CD4-positive, alpha-beta memory T cell (primary cell): ENCODE data around the gene ELOVL3. TPM values are rescaled to one million over a fixed set of nuclear protein-coding genes. Genes with fewer than 3 reads are reported as not detected.
"Not testable (repeated sequence)": the region's sequence is repeated elsewhere in the genome, so short reads cannot be mapped to it uniquely, and the experiment has no call there.

ENCODE experiments used
- CTCF ChIA-PET: fragments of 350-600 bp; sonication (Branson Sonifier 250); formaldehyde crosslinking; loops from one replicate; lab custom pipeline; 2021; ENCODE audit warnings: inconsistent platforms; ENCODE audit not compliant: partially characterized antibody; lab: Charles Lee
- POLR2A ChIA-PET: fragments of 350-600 bp; sonication (Branson Sonifier 250); formaldehyde crosslinking; loops from one replicate; lab custom pipeline; 2021; ENCODE audit not compliant: partially characterized antibody; lab: Charles Lee
- DNase-seq, 5 donors: peaks; one replicate each; pipeline versions ENCODE4 v3.0.0 to v3.0.0-alpha.2; 2020 to 2022; ENCODE audit warnings: mixed read lengths in 1 of 5
- H3K27ac ChIP-seq: one replicate; pipeline ENCODE4 v1.7.0; 2013; ENCODE audit warnings: low read depth, low read length
- H3K27me3 ChIP-seq: 2 replicates; pipeline ENCODE4 v1.7.0; 2013; ENCODE audit warnings: mild to moderate bottlenecking, low read length, moderate library complexity; ENCODE audit not compliant: insufficient read depth
- H3K36me3 ChIP-seq: 2 replicates; pipeline ENCODE4 v1.7.0; 2013; ENCODE audit warnings: mild to moderate bottlenecking, low read length, moderate library complexity; ENCODE audit not compliant: insufficient read depth
- H3K4me1 ChIP-seq: 2 replicates; pipeline ENCODE4 v1.7.0; 2013; ENCODE audit warnings: mild to moderate bottlenecking, low read length, moderate library complexity; ENCODE audit not compliant: insufficient read depth
- H3K4me3 ChIP-seq, 2 donors: one replicate each; pipeline ENCODE4 v1.7.0; 2013; ENCODE audit warnings: low read length in 2 of 2, mild to moderate bottlenecking in 1 of 2
- H3K9me3 ChIP-seq, 2 donors: one replicate each; pipeline ENCODE4 v1.7.0; 2013; ENCODE audit warnings: low read length in 2 of 2, control low read depth in 1 of 2; ENCODE audit not compliant: control insufficient read depth in 1 of 2
- H3K27ac Mint-ChIP-seq, 7 donors: one replicate each; pipeline ENCODE4 v1.8.0; 2020 to 2021; ENCODE audit warnings: mixed read lengths in 7 of 7, mild to moderate bottlenecking in 6 of 7, inconsistent platforms in 3 of 7, moderate library complexity in 3 of 7
- H3K27me3 Mint-ChIP-seq, 2 donors: one replicate each; pipeline ENCODE4 v1.8.0; 2020 to 2021; ENCODE audit warnings: mixed read lengths in 2 of 2
- H3K36me3 Mint-ChIP-seq, 2 donors: one replicate each; pipeline ENCODE4 v1.8.0; 2020 to 2021; ENCODE audit warnings: mixed read lengths in 2 of 2, inconsistent platforms in 1 of 2, mild to moderate bottlenecking in 1 of 2
- H3K4me1 Mint-ChIP-seq, 4 donors: one replicate each; pipeline ENCODE4 v1.8.0; 2020 to 2021; ENCODE audit warnings: mixed read lengths in 4 of 4, mild to moderate bottlenecking in 1 of 4
- H3K4me3 Mint-ChIP-seq, 8 donors: one replicate each; pipeline ENCODE4 v1.8.0; 2020 to 2021; ENCODE audit warnings: mixed read lengths in 8 of 8, mild to moderate bottlenecking in 7 of 8, moderate library complexity in 6 of 8, inconsistent platforms in 3 of 8
- H3K9me3 Mint-ChIP-seq, 8 donors: one replicate each; pipeline ENCODE4 v1.8.0; 2020 to 2021; ENCODE audit warnings: mixed read lengths in 8 of 8, mild to moderate bottlenecking in 5 of 8, inconsistent platforms in 3 of 8, moderate library complexity in 1 of 8
- intact Hi-C: fragments of 100-400 bp; cut with micrococcal nuclease; formaldehyde crosslinking; loops from one replicate; pipeline ENCODE4 v1.15.1; 2023
- polyA plus RNA-seq, 2 donors: library from polyadenylated mRNA; unstranded; fragments of 300-500 nt; fragmentation: Illumina TruSeq; gene quantifications; one replicate each; pipeline ENCODE4 v1.2.3, GENCODE V29; 2021
- total RNA-seq, 2 experiments: library from RNA; stranded (reverse); gene quantifications; one replicate each; pipeline ENCODE4 v1.2.3, GENCODE V29; 2021

The ELOVL3 gene
- total and polyA plus RNA-seq, 4 experiments from 2014 or later: not detected

GRCh38 chr10:102246261-102246660 is 20.2 kb downstream of the ELOVL3 start:
- Mint-ChIP-seq H3K9me3 (no peaks in the 10 kb centered on the region), H3K36me3 (peaks cover 7 to 13% of the 10 kb centered on the region in 2 donors), H3K4me1 (peaks cover 35 to 59% (median 50%) of the 10 kb centered on the region in 4 donors), H3K27ac (peak overlapping the region; percentile 73 to 98 (median 97)), H3K4me3 (peak overlapping the region; percentile 84 to 99 (median 98)), H3K27me3 (peaks cover 3 to 13% of the 10 kb centered on the region in 2 donors)
- no peak for DNase-seq
- Histone ChIP-seq H3K36me3 (peaks cover 7% of the 10 kb centered on the region), H3K4me3 (peak overlapping the region; percentile 51 to 94), H3K27ac (peak overlapping the region; percentile 96), H3K9me3 (no peaks in the 10 kb centered on the region), H3K4me1 (peaks cover 56% of the 10 kb centered on the region), H3K27me3 (peaks cover 1% of the 10 kb centered on the region)
- intact Hi-C loops: no loop called here
- POLR2A ChIA-PET: interaction anchor here (1.4 to 2.4 kb wide), 5 partner anchors 16 to 1214 kb away, joined by 3 to 14 read pairs (median 6); partner anchors contain the start of gene ELOVL3
- CTCF ChIA-PET: interaction anchor here (1.2 to 3.6 kb wide), 5 partner anchors 9 to 105 kb away, joined by 3 to 31 read pairs (median 3); no protein-coding TSS in a partner anchor

DNA sequence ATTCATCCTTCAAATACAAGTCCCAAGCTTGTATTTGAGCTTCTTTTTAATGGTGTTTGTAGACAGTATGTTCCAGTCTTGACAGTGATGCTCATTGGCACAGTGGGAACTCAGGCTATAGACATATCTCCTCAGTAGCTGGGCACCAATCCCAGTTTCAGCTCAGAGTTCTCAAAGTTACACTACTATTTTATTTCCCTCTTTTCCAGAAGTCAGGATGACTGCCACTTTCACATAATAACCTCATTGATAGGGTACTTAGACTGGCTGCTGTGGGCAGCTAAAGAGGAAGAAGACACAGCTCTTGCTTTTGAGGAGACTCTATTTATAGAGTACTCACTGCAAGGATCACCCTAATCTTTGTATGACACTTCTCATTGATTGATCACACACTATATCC is 21.6 kb downstream of the ELOVL3 start:
- POLR2A ChIA-PET: interaction anchor here (0.8 to 4.1 kb wide), 2 partner anchors 9 to 17 kb away, joined by 3 to 22 read pairs; no protein-coding TSS in a partner anchor
- peak overlapping the region in 3 of 7 donors; percentile 5 to 45 (median 19) for H3K27ac Mint-ChIP-seq

GRCh38 chr10:102252508-102252907 is 26.4 kb downstream of the ELOVL3 start:
- H3K4me3 Mint-ChIP-seq, intact Hi-C loops, H3K9me3 ChIP-seq, H3K9me3 Mint-ChIP-seq, H3K27me3 Mint-ChIP-seq, H3K4me3 ChIP-seq, H3K27ac ChIP-seq, H3K36me3 ChIP-seq, H3K27me3 ChIP-seq, POLR2A ChIA-PET, DNase-seq: not testable (repeated sequence)
- CTCF ChIA-PET: interaction anchor here (0.8 to 3.1 kb wide), 4 partner anchors 22 to 329 kb away, joined by 3 to 22 read pairs (median 6); no protein-coding TSS in a partner anchor
- peaks cover 26% of the 10 kb centered on the region for H3K4me1 ChIP-seq
- Mint-ChIP-seq H3K4me1 (peaks cover 19 to 42% (median 26%) of the 10 kb centered on the region in 4 donors), H3K36me3 (peaks cover 10 to 18% of the 10 kb centered on the region in 2 donors), H3K27ac (peak overlapping the region in 1 of 7 donors; percentile 53)

More for the DNA sequence above, 21.6 kb downstream of the ELOVL3 start:
- Histone ChIP-seq H3K9me3 (no peaks in the 10 kb centered on the region), H3K27me3 (no peaks in the 10 kb centered on the region), H3K4me1 (peaks cover 45% of the 10 kb centered on the region), H3K4me3 (no peak overlapping the region), H3K36me3 (peaks cover 7% of the 10 kb centered on the region), H3K27ac (no peak overlapping the region)
- Mint-ChIP-seq H3K4me3 (peak overlapping the region; percentile 46 to 99 (median 72)), H3K36me3 (peaks cover 7 to 13% of the 10 kb centered on the region in 2 donors), H3K27me3 (peaks cover 0 to 6% of the 10 kb centered on the region in 2 donors), H3K4me1 (peaks cover 26 to 50% (median 44%) of the 10 kb centered on the region in 4 donors), H3K9me3 (no peaks in the 10 kb centered on the region)
- no peak for DNase-seq
- intact Hi-C loops: no loop called here
- CTCF ChIA-PET: interaction anchor here (1.0 to 3.8 kb wide), 7 partner anchors 10 to 336 kb away, joined by 3 to 46 read pairs (median 4); no protein-coding TSS in a partner anchor

- Histone ChIP-seq H3K9me3 (no peaks in the 10 kb centered on the region), H3K36me3 (peaks cover 8% of the 10 kb centered on the region), H3K27ac (no peak overlapping the region), H3K4me1 (peaks cover 9% of the 10 kb centered on the region), H3K4me3 (no peak overlapping the region), H3K27me3 (no peaks in the 10 kb centered on the region)
- no peaks in the 10 kb centered on the region for H3K9me3 Mint-ChIP-seq
- intact Hi-C loops: no loop called here
- H3K27me3 Mint-ChIP-seq: no peaks in the 10 kb centered on the region
- no peak overlapping the region for H3K4me3 Mint-ChIP-seq
- H3K4me1 Mint-ChIP-seq: peaks cover 12 to 24% (median 13%) of the 10 kb centered on the region in 4 donors
- H3K27ac Mint-ChIP-seq: no peak overlapping the region
- H3K36me3 Mint-ChIP-seq: peaks cover 9 to 21% of the 10 kb centered on the region in 2 donors
- DNase-seq: no peak
- CTCF ChIA-PET: interaction anchor here (2.6 to 3.1 kb wide), 2 partner anchors 24 to 97 kb away, joined by 10 to 22 read pairs; no protein-coding TSS in a partner anchor
- POLR2A ChIA-PET: interaction anchor here (1.0 kb wide), 1 partner anchor 9 kb away, joined by 3 read pairs; the partner anchor contains the start of gene GBF1
Observed at GRCh38 chr10:102254426-102254825, 28.3 kb downstream of the ELOVL3 start.

DNA sequence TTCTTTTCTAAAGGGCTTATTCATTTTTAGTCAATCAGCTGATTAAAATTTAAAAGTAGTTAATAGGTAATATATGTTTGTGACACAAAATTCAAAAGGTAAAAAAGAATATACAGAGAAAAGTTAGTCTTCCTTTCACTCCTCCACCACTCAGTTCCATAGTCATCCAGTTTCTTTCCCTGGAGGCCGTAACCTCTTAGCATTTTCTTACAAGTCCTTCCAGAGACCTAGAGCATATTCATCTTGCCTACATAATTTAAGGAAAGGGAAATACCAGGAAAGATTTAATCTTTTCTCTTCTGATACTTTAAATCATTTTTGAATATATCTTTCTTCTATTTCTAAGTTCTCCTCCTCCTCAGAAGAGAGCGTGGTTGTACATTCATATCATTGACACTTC is 29.3 kb downstream of the ELOVL3 start:
- H3K9me3 ChIP-seq: no peaks in the 10 kb centered on the region
- peaks cover 4% of the 10 kb centered on the region for H3K4me1 ChIP-seq
- Mint-ChIP-seq H3K4me3 (no peak overlapping the region), H3K27ac (peak overlapping the region in 1 of 7 donors; percentile 69), H3K9me3 (no peaks in the 10 kb centered on the region), H3K27me3 (no peaks in the 10 kb centered on the region), H3K4me1 (peaks cover 12 to 24% (median 13%) of the 10 kb centered on the region in 4 donors), H3K36me3 (peaks cover 15 to 27% of the 10 kb centered on the region in 2 donors)
- POLR2A ChIA-PET: interaction anchor here (1.0 kb wide), 1 partner anchor 10 kb away, joined by 3 read pairs; the partner anchor contains the start of gene GBF1
- DNase-seq: no peak
- peaks cover 15% of the 10 kb centered on the region for H3K36me3 ChIP-seq
- no peaks in the 10 kb centered on the region for H3K27me3 ChIP-seq
- no peak overlapping the region for H3K4me3 ChIP-seq
- intact Hi-C loops: no loop called here
- H3K27ac ChIP-seq: no peak overlapping the region
- CTCF ChIA-PET: interaction anchor here (1.0 to 2.6 kb wide), 2 partner anchors 24 to 96 kb away, joined by 3 to 10 read pairs; no protein-coding TSS in a partner anchor

GRCh38 chr10:102261196-102261595 is 35.1 kb downstream of the ELOVL3 start:
- H3K9me3 Mint-ChIP-seq: no peaks in the 10 kb centered on the region
- peaks cover 40% of the 10 kb centered on the region for H3K36me3 ChIP-seq
- intact Hi-C loops: no loop called here
- H3K4me3 Mint-ChIP-seq: no peak overlapping the region
- peaks cover 13 to 33% (median 28%) of the 10 kb centered on the region in 4 donors for H3K4me1 Mint-ChIP-seq
- no peak overlapping the region for H3K27ac Mint-ChIP-seq
- H3K4me3 ChIP-seq: no peak overlapping the region
- H3K9me3 ChIP-seq: no peaks in the 10 kb centered on the region
- H3K27me3 ChIP-seq: no peaks in the 10 kb centered on the region
- no peaks in the 10 kb centered on the region for H3K4me1 ChIP-seq
- H3K36me3 Mint-ChIP-seq: peaks cover 49 to 52% of the 10 kb centered on the region in 2 donors
- ChIA-PET POLR2A (no interaction called here), CTCF (interaction anchor here (1.8 to 3.6 kb wide), 2 partner anchors 10 to 29 kb away, joined by 4 to 8 read pairs; no protein-coding TSS in a partner anchor)
- DNase-seq: no peak
- no peak overlapping the region for H3K27ac ChIP-seq
- no peaks in the 10 kb centered on the region for H3K27me3 Mint-ChIP-seq

DNA sequence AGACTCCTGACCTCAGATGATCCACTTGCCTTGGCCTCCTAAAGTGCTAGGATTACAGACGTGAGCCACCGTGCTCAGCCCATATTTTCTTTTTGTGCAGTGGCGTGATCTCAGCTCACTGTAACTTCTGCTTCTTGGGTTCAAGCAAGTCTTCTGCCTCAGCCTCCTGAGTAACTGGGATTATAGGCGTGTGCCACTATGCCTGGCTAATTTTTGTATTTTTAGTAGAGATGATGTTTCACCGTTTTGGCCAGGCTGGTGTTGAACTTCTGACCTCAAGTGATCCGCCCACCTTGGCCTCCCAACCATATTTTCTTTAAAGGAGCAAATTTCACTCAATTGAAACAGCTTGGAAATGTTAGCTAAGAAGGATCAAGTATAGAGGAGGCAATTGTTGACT is 35.7 kb downstream of the ELOVL3 start:
- DNase-seq: no peak
- Mint-ChIP-seq H3K27ac (no peak overlapping the region), H3K36me3 (peaks cover 51 to 53% of the 10 kb centered on the region in 2 donors), H3K9me3 (no peaks in the 10 kb centered on the region), H3K27me3 (no peaks in the 10 kb centered on the region), H3K4me1 (peaks cover 15 to 39% (median 31%) of the 10 kb centered on the region in 4 donors), H3K4me3 (no peak overlapping the region)
- peaks cover 40% of the 10 kb centered on the region for H3K36me3 ChIP-seq
- no peak overlapping the region for H3K4me3 ChIP-seq
- no peak overlapping the region for H3K27ac ChIP-seq
- H3K9me3 ChIP-seq: no peaks in the 10 kb centered on the region
- H3K27me3 ChIP-seq: no peaks in the 10 kb centered on the region
- CTCF ChIA-PET: interaction anchor here (1.8 to 3.6 kb wide), 2 partner anchors 9 to 30 kb away, joined by 4 to 8 read pairs; no protein-coding TSS in a partner anchor
- POLR2A ChIA-PET: interaction anchor here (1.0 kb wide), 1 partner anchor 12 kb away, joined by 3 read pairs; no protein-coding TSS in a partner anchor
- no peaks in the 10 kb centered on the region for H3K4me1 ChIP-seq
- intact Hi-C loops: no loop called here
